Activated CD8-positive, alpha-beta T cell treated with anti-CD3 and anti-CD28 coated beads, Interleukin-2, amount 10 ng/mL, durations not matched to agents 7 days and 5 days (primary cell): ENCODE measurements around the gene PPP1R9B. TPM values are rescaled to one million over a fixed set of nuclear protein-coding genes. Genes with fewer than 3 reads are reported as not detected.
A peak's percentile ranks its signal among the peaks of the same experiment; 100 is the strongest.

Experiments used
- ATAC-seq: fragments of 150-1000 bp; cut with Tn5 transposase; one replicate; pipeline ENCODE4 v1.10.0; 2021; ENCODE audit warnings: moderate library complexity
- CTCF ChIA-PET: fragments of 350-600 bp; sonication (Branson Sonifier 250); formaldehyde crosslinking; loops from one replicate; lab custom pipeline; 2021; ENCODE audit warnings: antibody characterized with exemption; lab: Charles Lee
- POLR2A ChIA-PET: fragments of 350-600 bp; sonication (Branson Sonifier 250); formaldehyde crosslinking; loops from one replicate; lab custom pipeline; 2021; ENCODE audit warnings: antibody characterized with exemption; lab: Charles Lee
- DNase-seq: peaks from one replicate; pipeline ENCODE4 v3.0.0-alpha.2; 2020
- H3K27ac Mint-ChIP-seq: one replicate; pipeline ENCODE4 v1.8.0; 2021; ENCODE audit warnings: mild to moderate bottlenecking, mixed read lengths
- H3K27me3 Mint-ChIP-seq: one replicate; pipeline ENCODE4 v1.8.0; 2021; ENCODE audit warnings: low read depth, mixed read lengths
- H3K36me3 Mint-ChIP-seq: one replicate; pipeline ENCODE4 v1.8.0; 2021; ENCODE audit warnings: low read depth, mixed read lengths
- H3K4me1 Mint-ChIP-seq: one replicate; pipeline ENCODE4 v1.8.0; 2021; ENCODE audit warnings: low read depth, mixed read lengths
- H3K4me3 Mint-ChIP-seq: one replicate; pipeline ENCODE4 v1.8.0; 2021; ENCODE audit warnings: mild to moderate bottlenecking, mixed read lengths
- H3K9me3 Mint-ChIP-seq: one replicate; pipeline ENCODE4 v1.8.0; 2022; ENCODE audit warnings: mixed read lengths; ENCODE audit not compliant: insufficient read depth
- total RNA-seq, 2 experiments: library from RNA; stranded (reverse); gene quantifications; one replicate each; pipeline ENCODE4 v1.2.3, GENCODE V29; 2021

PPP1R9B gene
- total RNA-seq, 2 experiments from 2014 or later, result 113 to 115 TPM

- peak overlapping the region; percentile 28 for H3K4me3 Mint-ChIP-seq
- POLR2A ChIA-PET, result interaction anchor here (1.4 kb wide), 1 partner anchor 16 kb away, joined by 7 read pairs; no protein-coding TSS in a partner anchor
Observed at GRCh38 chr17:50145532-50146229, 4.8 kb downstream of the PPP1R9B start.

GRCh38 chr17:50144845-50145531 is 5.5 kb downstream of the PPP1R9B start:
- peaks cover 75% of the 10 kb centered on the region for H3K4me1 Mint-ChIP-seq
- ChIA-PET POLR2A (no interaction called here), CTCF (interaction anchor here (1.4 to 9.7 kb wide), 3 partner anchors 13 to 25 kb away, joined by 3 to 118 read pairs (median 8); no protein-coding TSS in a partner anchor)
- H3K4me3 Mint-ChIP-seq, result no peak overlapping the region
- H3K27me3 Mint-ChIP-seq, result no peaks in the 10 kb centered on the region
- no peak for DNase-seq
- peak overlapping the region; percentile 81 for H3K27ac Mint-ChIP-seq
- H3K36me3 Mint-ChIP-seq, result peaks cover 81% of the 10 kb centered on the region
- no peak for ATAC-seq
- no peaks in the 10 kb centered on the region for H3K9me3 Mint-ChIP-seq

More at GRCh38 chr17:50145532-50146229, 4.8 kb downstream of the PPP1R9B start:
- Mint-ChIP-seq H3K36me3 (peaks cover 74% of the 10 kb centered on the region), H3K27me3 (no peaks in the 10 kb centered on the region), H3K27ac (peak overlapping the region; percentile 69), H3K4me1 (peaks cover 68% of the 10 kb centered on the region), H3K9me3 (no peaks in the 10 kb centered on the region)
- no peak for DNase-seq
- no peak for ATAC-seq
- CTCF ChIA-PET, result interaction anchor here (2.7 to 9.7 kb wide), 3 partner anchors 12 to 51 kb away, joined by 8 to 118 read pairs (median 12); no protein-coding TSS in a partner anchor

GRCh38 chr17:50144355-50144754 is 6.1 kb downstream of the PPP1R9B start:
- no peak for DNase-seq
- ChIA-PET CTCF (interaction anchor here (1.4 to 9.7 kb wide), 3 partner anchors 14 to 25 kb away, joined by 3 to 118 read pairs (median 8); no protein-coding TSS in a partner anchor), POLR2A (no interaction called here)
- Mint-ChIP-seq H3K4me1 (peaks cover 81% of the 10 kb centered on the region), H3K9me3 (no peaks in the 10 kb centered on the region), H3K27ac (peak overlapping the region; percentile 81), H3K36me3 (peaks cover 87% of the 10 kb centered on the region), H3K27me3 (no peaks in the 10 kb centered on the region), H3K4me3 (no peak overlapping the region)
- no peak for ATAC-seq

GRCh38 chr17:50143461-50144176 is 6.9 kb downstream of the PPP1R9B start:
- POLR2A ChIA-PET, result interaction anchor here (0.9 kb wide), 1 partner anchor 8 kb away, joined by 3 read pairs; no protein-coding TSS in a partner anchor

GRCh38 chr17:50141745-50142110 is 8.7 kb downstream of the PPP1R9B start:
- H3K9me3 Mint-ChIP-seq, result no peaks in the 10 kb centered on the region
- H3K27me3 Mint-ChIP-seq, result no peaks in the 10 kb centered on the region
- ATAC-seq (no peak), DNase-seq (no peak)
- POLR2A ChIA-PET, result interaction anchor here (1.2 kb wide), 1 partner anchor 10 kb away, joined by 4 read pairs; no protein-coding TSS in a partner anchor
- peaks cover 94% of the 10 kb centered on the region for H3K36me3 Mint-ChIP-seq
- peak overlapping the region; percentile 60 for H3K4me3 Mint-ChIP-seq
- CTCF ChIA-PET, result interaction anchor here (1.7 to 4.9 kb wide), 3 partner anchors 9 to 20 kb away, joined by 4 to 67 read pairs (median 62); partner anchors contain the start of genes PPP1R9B and SAMD14
- peaks cover 76% of the 10 kb centered on the region for H3K4me1 Mint-ChIP-seq
- H3K27ac Mint-ChIP-seq, result peak overlapping the region; percentile 90

More at GRCh38 chr17:50143461-50144176, 6.9 kb downstream of the PPP1R9B start:
- peaks cover 85% of the 10 kb centered on the region for H3K4me1 Mint-ChIP-seq
- H3K36me3 Mint-ChIP-seq, result peaks cover 92% of the 10 kb centered on the region
- ATAC-seq, result no peak
- no peaks in the 10 kb centered on the region for H3K27me3 Mint-ChIP-seq
- no peak for DNase-seq
- no peaks in the 10 kb centered on the region for H3K9me3 Mint-ChIP-seq
- H3K27ac Mint-ChIP-seq, result peak overlapping the region; percentile 90
- no peak overlapping the region for H3K4me3 Mint-ChIP-seq
- CTCF ChIA-PET, result interaction anchor here (1.2 to 9.7 kb wide), 6 partner anchors 9 to 26 kb away, joined by 3 to 118 read pairs (median 6); no protein-coding TSS in a partner anchor

- ChIA-PET CTCF (interaction anchor here (0.9 to 4.9 kb wide), 11 partner anchors 9 to 47 kb away, joined by 3 to 67 read pairs (median 4); partner anchors contain the start of genes PPP1R9B and SAMD14), POLR2A (interaction anchor here (1.0 to 1.2 kb wide), 4 partner anchors 9 to 21 kb away, joined by 3 to 5 read pairs (median 4); no protein-coding TSS in a partner anchor)
- Mint-ChIP-seq H3K4me1 (peaks cover 71% of the 10 kb centered on the region), H3K36me3 (peaks cover 95% of the 10 kb centered on the region), H3K27me3 (no peaks in the 10 kb centered on the region), H3K27ac (peak overlapping the region; percentile 90), H3K4me3 (peak overlapping the region; percentile 62), H3K9me3 (no peaks in the 10 kb centered on the region)
- no peak for ATAC-seq
- no peak for DNase-seq
Observed at GRCh38 chr17:50141026-50141744, 9.3 kb downstream of the PPP1R9B start.

- peaks cover 62% of the 10 kb centered on the region for H3K4me1 Mint-ChIP-seq
Observed at GRCh38 chr17:50139950-50140885, 10.3 kb downstream of the PPP1R9B start.

GRCh38 chr17:50139185-50139783 is 11.2 kb downstream of the PPP1R9B start:
- Mint-ChIP-seq H3K4me1 (peaks cover 52% of the 10 kb centered on the region), H3K36me3 (peaks cover 86% of the 10 kb centered on the region), H3K27ac (peak overlapping the region; percentile 90), H3K9me3 (no peaks in the 10 kb centered on the region), H3K27me3 (no peaks in the 10 kb centered on the region), H3K4me3 (no peak overlapping the region)
- CTCF ChIA-PET, result interaction anchor here (0.8 to 4.9 kb wide), 16 partner anchors 9 to 157 kb away, joined by 3 to 67 read pairs (median 4); partner anchors contain the start of genes PPP1R9B and SAMD14
- ATAC-seq (no peak), DNase-seq (no peak)
- POLR2A ChIA-PET, result interaction anchor here (0.8 to 1.4 kb wide), 6 partner anchors 8 to 30 kb away, joined by 3 to 6 read pairs (median 4); no protein-coding TSS in a partner anchor

More at GRCh38 chr17:50139950-50140885, 10.3 kb downstream of the PPP1R9B start:
- Mint-ChIP-seq H3K27ac (peak overlapping the region; percentile 90), H3K9me3 (no peaks in the 10 kb centered on the region), H3K36me3 (peaks cover 94% of the 10 kb centered on the region), H3K27me3 (no peaks in the 10 kb centered on the region), H3K4me3 (peak overlapping the region; percentile 62)
- peak; percentile 88 for DNase-seq
- ATAC-seq, result peak; percentile 90
- ChIA-PET POLR2A (interaction anchor here (1.0 to 1.4 kb wide), 7 partner anchors 9 to 29 kb away, joined by 3 to 6 read pairs (median 4); no protein-coding TSS in a partner anchor), CTCF (interaction anchor here (0.9 to 4.9 kb wide), 14 partner anchors 8 to 137 kb away, joined by 3 to 67 read pairs (median 4); partner anchors contain the start of genes PPP1R9B and SAMD14)

- Mint-ChIP-seq H3K9me3 (no peaks in the 10 kb centered on the region), H3K36me3 (peaks cover 79% of the 10 kb centered on the region), H3K27ac (no peak overlapping the region), H3K4me1 (peaks cover 36% of the 10 kb centered on the region), H3K27me3 (no peaks in the 10 kb centered on the region), H3K4me3 (no peak overlapping the region)
- ATAC-seq, result no peak
- ChIA-PET CTCF (interaction anchor here (0.6 to 4.9 kb wide), 6 partner anchors 14 to 63 kb away, joined by 3 to 67 read pairs (median 3); partner anchors contain the start of gene PPP1R9B), POLR2A (interaction anchor here (2.5 kb wide), 1 partner anchor 15 kb away, joined by 8 read pairs; no protein-coding TSS in a partner anchor)
- no peak for DNase-seq
Observed at GRCh38 chr17:50137042-50137441, 13.4 kb downstream of the PPP1R9B start.
